Measurements from ENCODE around the gene REEP2.

DNA sequence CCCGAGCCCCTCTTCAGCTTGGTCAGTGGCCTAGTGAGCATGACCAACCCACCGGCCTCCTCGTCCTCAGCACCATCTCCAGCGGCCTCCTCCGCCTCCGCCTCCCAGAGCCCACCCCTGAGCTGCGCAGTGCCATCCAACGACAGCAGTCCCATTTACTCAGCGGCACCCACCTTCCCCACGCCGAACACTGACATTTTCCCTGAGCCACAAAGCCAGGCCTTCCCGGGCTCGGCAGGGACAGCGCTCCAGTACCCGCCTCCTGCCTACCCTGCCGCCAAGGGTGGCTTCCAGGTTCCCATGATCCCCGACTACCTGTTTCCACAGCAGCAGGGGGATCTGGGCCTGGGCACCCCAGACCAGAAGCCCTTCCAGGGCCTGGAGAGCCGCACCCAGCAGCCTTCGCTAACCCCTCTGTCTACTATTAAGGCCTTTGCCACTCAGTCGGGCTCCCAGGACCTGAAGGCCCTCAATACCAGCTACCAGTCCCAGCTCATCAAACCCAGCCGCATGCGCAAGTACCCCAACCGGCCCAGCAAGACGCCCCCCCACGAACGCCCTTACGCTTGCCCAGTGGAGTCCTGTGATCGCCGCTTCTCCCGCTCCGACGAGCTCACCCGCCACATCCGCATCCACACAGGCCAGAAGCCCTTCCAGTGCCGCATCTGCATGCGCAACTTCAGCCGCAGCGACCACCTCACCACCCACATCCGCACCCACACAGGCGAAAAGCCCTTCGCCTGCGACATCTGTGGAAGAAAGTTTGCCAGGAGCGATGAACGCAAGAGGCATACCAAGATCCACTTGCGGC lies 28.2 kb downstream of the REEP2 start:
- TF ChIP-seq, protein P1, sequence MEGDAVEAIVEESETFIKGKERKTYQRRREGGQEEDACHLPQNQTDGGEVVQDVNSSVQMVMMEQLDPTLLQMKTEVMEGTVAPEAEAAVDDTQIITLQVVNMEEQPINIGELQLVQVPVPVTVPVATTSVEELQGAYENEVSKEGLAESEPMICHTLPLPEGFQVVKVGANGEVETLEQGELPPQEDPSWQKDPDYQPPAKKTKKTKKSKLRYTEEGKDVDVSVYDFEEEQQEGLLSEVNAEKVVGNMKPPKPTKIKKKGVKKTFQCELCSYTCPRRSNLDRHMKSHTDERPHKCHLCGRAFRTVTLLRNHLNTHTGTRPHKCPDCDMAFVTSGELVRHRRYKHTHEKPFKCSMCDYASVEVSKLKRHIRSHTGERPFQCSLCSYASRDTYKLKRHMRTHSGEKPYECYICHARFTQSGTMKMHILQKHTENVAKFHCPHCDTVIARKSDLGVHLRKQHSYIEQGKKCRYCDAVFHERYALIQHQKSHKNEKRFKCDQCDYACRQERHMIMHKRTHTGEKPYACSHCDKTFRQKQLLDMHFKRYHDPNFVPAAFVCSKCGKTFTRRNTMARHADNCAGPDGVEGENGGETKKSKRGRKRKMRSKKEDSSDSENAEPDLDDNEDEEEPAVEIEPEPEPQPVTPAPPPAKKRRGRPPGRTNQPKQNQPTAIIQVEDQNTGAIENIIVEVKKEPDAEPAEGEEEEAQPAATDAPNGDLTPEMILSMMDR (IDR thresholded peaks at IDR 0.05), result no peak
- TF ChIP-seq POLR2A (IDR thresholded peaks at IDR 0.05), result no peak

All from uterus (tissue), 2 donors.